Endothelial cell (in vitro differentiated cells): ENCODE measurements around the gene CYP20A1. TPM values are rescaled to one million over a fixed set of nuclear protein-coding genes. Genes with fewer than 3 reads are reported as not detected.
"Not testable (repeated sequence)": the region's sequence is repeated elsewhere in the genome, so short reads cannot be mapped to it uniquely, and the experiment has no call there.

Experiments used
- DNase-seq: peaks from one replicate; pipeline ENCODE4 v3.0.0; 2021; ENCODE audit warnings: low spot score
- H3K27ac Mint-ChIP-seq: one replicate; pipeline ENCODE4 v1.8.0; 2021; ENCODE audit warnings: mixed read lengths, inconsistent platforms; ENCODE audit not compliant: unreplicated experiment
- H3K27me3 Mint-ChIP-seq: one replicate; pipeline ENCODE4 v1.8.0; 2021; ENCODE audit warnings: mild to moderate bottlenecking, moderate library complexity, mixed read lengths, inconsistent platforms; ENCODE audit not compliant: unreplicated experiment
- H3K36me3 Mint-ChIP-seq: one replicate; pipeline ENCODE4 v1.8.0; 2021; ENCODE audit warnings: mild to moderate bottlenecking, low read depth, mixed read lengths, inconsistent platforms; ENCODE audit not compliant: unreplicated experiment
- H3K4me1 Mint-ChIP-seq: one replicate; pipeline ENCODE4 v1.8.0; 2021; ENCODE audit warnings: mild to moderate bottlenecking, mixed read lengths, inconsistent platforms; ENCODE audit not compliant: unreplicated experiment
- H3K4me3 Mint-ChIP-seq: one replicate; pipeline ENCODE4 v1.8.0; 2021; ENCODE audit warnings: mild to moderate bottlenecking, mixed read lengths, inconsistent platforms; ENCODE audit not compliant: unreplicated experiment
- H3K9me3 Mint-ChIP-seq: one replicate; pipeline ENCODE4 v1.8.0; 2021; ENCODE audit warnings: mixed read lengths, inconsistent platforms; ENCODE audit not compliant: unreplicated experiment
- CTCF ChIP-seq: fragments of 200-600 bp; sonication (generic); IDR thresholded peaks from one replicate; pipeline ENCODE4 v1.5.0; 2021; ENCODE audit warnings: antibody characterized with exemption; ENCODE audit not compliant: unreplicated experiment
- total RNA-seq: library from RNA; stranded (reverse); fragmentation: NEBNext Ultra II Directional; extraction: Animal tissue kit (Norgen Biotek cat#: 25700); gene quantifications from one replicate; pipeline ENCODE4 v1.2.1, GENCODE V29; 2021; ENCODE audit not compliant: unreplicated experiment

The CYP20A1 gene
- total RNA-seq, 1 donor from 2014 or later: 15.2 TPM

- Mint-ChIP-seq H3K9me3 (no peaks in the 10 kb centered on the region), H3K36me3 (peaks cover 5% of the 10 kb centered on the region), H3K27me3 (no peaks in the 10 kb centered on the region), H3K4me1 (no peaks in the 10 kb centered on the region), H3K4me3 (no peak overlapping the region), H3K27ac (no peak overlapping the region)
- no peak for TF ChIP-seq CTCF
- no peak for DNase-seq
Observed at GRCh38 chr2:203200866-203201265, 38.0 kb upstream of the CYP20A1 start.

GRCh38 chr2:203201426-203201825 is 37.4 kb upstream of the CYP20A1 start:
- peaks cover 10% of the 10 kb centered on the region for H3K36me3 Mint-ChIP-seq
- H3K27me3 Mint-ChIP-seq: no peaks in the 10 kb centered on the region
- H3K9me3 Mint-ChIP-seq: no peaks in the 10 kb centered on the region
- no peak overlapping the region for H3K27ac Mint-ChIP-seq
- no peak for TF ChIP-seq CTCF
- H3K4me3 Mint-ChIP-seq: no peak overlapping the region
- no peaks in the 10 kb centered on the region for H3K4me1 Mint-ChIP-seq
- DNase-seq: no peak

- no peak overlapping the region for H3K4me3 Mint-ChIP-seq
- no peaks in the 10 kb centered on the region for H3K27me3 Mint-ChIP-seq
- no peak overlapping the region for H3K27ac Mint-ChIP-seq
- H3K9me3 Mint-ChIP-seq: no peaks in the 10 kb centered on the region
- no peaks in the 10 kb centered on the region for H3K4me1 Mint-ChIP-seq
- no peak for TF ChIP-seq CTCF
- H3K36me3 Mint-ChIP-seq: peaks cover 15% of the 10 kb centered on the region
- no peak for DNase-seq
Observed at GRCh38 chr2:203209538-203209937, 29.3 kb upstream of the CYP20A1 start.

- Mint-ChIP-seq H3K9me3 (no peaks in the 10 kb centered on the region), H3K4me1 (no peaks in the 10 kb centered on the region), H3K27me3 (no peaks in the 10 kb centered on the region), H3K27ac (no peak overlapping the region), H3K4me3 (no peak overlapping the region), H3K36me3 (no peaks in the 10 kb centered on the region)
- peak; percentile 80 for TF ChIP-seq CTCF
- peak; percentile 34 for DNase-seq
Observed at GRCh38 chr2:203225423-203226039, 13.3 kb upstream of the CYP20A1 start.

- not testable (repeated sequence) for H3K4me3 Mint-ChIP-seq, DNase-seq, H3K27me3 Mint-ChIP-seq, H3K9me3 Mint-ChIP-seq, H3K27ac Mint-ChIP-seq, H3K4me1 Mint-ChIP-seq, H3K36me3 Mint-ChIP-seq
Observed at GRCh38 chr2:203229674-203230073, 9.1 kb upstream of the CYP20A1 start.
